ENCODE measurements around the gene GLCCI1. TPM values are rescaled to one million over a fixed set of nuclear protein-coding genes. Genes with fewer than 3 reads are reported as not detected.

The GLCCI1 gene
- total RNA-seq, 1 experiment from 2014 or later: 12.9 TPM

DNA sequence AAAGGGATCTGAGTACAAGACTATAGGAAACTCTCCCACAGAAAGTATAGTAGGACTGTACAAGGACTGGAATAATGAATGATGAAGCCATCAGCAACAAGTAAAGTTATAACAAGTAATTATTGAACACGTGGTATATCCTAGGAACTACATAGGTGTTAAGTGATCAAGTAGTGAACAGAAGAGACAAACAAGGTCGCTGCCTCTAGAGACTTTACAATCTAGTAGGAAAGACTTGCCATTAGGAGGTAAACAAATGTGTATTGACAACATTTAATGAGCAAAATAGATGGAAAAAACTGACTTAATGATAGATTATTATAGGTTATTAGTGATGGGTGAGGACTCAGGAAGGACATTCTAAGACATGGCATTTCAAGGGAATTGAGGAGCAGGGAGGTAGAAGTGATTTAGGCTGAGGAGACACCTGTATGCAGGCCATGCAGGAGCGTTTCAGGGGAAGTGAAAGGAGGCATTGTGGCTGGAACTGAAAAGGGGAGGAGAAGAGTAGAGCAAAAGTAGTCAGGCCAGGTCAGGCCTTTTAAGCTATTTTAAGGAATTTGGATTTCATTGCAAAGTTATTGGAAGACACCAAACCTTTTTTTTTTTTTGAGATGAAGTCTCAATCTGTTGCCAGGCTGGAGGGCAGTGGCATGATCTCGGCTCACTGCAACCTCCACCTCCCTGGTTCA is 8.5 kb upstream of the GLCCI1 start:
- no peak overlapping the region for H3K4me3 Mint-ChIP-seq (ENCODE audit: low read depth, unreplicated experiment)
- BruUV-seq (replicated peaks): no TSS peak
- intact Hi-C loops (cut with micrococcal nuclease; ENCODE audit: unreplicated experiment): no loop called here
- no peak for DNase-seq
- no peaks in the 10 kb centered on the region for H3K9me3 Mint-ChIP-seq (ENCODE audit: low read depth, unreplicated experiment)
- no peaks in the 10 kb centered on the region for H3K36me3 Mint-ChIP-seq (ENCODE audit: insufficient read depth, unreplicated experiment)
- H3K27me3 Mint-ChIP-seq (ENCODE audit: unreplicated experiment): no peaks in the 10 kb centered on the region
- peaks cover 12% of the 10 kb centered on the region for H3K4me1 Mint-ChIP-seq (ENCODE audit: low read depth, unreplicated experiment)
- TF ChIP-seq, protein P1, sequence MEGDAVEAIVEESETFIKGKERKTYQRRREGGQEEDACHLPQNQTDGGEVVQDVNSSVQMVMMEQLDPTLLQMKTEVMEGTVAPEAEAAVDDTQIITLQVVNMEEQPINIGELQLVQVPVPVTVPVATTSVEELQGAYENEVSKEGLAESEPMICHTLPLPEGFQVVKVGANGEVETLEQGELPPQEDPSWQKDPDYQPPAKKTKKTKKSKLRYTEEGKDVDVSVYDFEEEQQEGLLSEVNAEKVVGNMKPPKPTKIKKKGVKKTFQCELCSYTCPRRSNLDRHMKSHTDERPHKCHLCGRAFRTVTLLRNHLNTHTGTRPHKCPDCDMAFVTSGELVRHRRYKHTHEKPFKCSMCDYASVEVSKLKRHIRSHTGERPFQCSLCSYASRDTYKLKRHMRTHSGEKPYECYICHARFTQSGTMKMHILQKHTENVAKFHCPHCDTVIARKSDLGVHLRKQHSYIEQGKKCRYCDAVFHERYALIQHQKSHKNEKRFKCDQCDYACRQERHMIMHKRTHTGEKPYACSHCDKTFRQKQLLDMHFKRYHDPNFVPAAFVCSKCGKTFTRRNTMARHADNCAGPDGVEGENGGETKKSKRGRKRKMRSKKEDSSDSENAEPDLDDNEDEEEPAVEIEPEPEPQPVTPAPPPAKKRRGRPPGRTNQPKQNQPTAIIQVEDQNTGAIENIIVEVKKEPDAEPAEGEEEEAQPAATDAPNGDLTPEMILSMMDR (IDR thresholded peaks at IDR 0.05; ENCODE audit: unreplicated experiment): no peak
- H3K27ac Mint-ChIP-seq (ENCODE audit: unreplicated experiment): no peak overlapping the region
- CTCF ChIA-PET: no interaction called here

DNA sequence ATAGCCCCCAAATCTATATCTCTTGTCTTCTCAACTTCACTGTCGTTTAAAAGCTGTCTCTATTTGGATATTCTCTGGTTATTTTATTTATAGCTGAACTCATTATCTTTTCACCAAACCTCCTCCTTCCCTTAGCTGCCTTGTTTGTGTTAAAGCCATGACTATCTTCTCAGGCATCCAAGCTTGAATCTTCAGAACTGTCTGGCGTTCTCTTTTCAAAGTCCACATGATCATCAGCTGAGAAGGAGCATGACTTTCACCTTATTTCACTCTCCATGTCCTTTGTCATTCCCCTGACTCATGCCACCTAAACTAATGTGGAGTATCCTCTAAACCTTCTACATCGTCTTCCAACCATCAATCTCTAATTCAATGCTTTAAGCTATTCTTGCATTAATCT is 5.7 kb upstream of the GLCCI1 start:
- intact Hi-C loops (cut with micrococcal nuclease; ENCODE audit: unreplicated experiment): no loop called here
- H3K4me3 Mint-ChIP-seq (ENCODE audit: low read depth, unreplicated experiment): no peak overlapping the region
- no TSS peak for BruUV-seq (replicated peaks)
- CTCF ChIA-PET: no interaction called here
- no peak for DNase-seq
- H3K9me3 Mint-ChIP-seq (ENCODE audit: low read depth, unreplicated experiment): no peaks in the 10 kb centered on the region
- H3K27ac Mint-ChIP-seq (ENCODE audit: unreplicated experiment): no peak overlapping the region
- H3K27me3 Mint-ChIP-seq (ENCODE audit: unreplicated experiment): no peaks in the 10 kb centered on the region
- H3K36me3 Mint-ChIP-seq (ENCODE audit: insufficient read depth, unreplicated experiment): no peaks in the 10 kb centered on the region
- TF ChIP-seq, protein P1 (IDR thresholded peaks at IDR 0.05; ENCODE audit: unreplicated experiment): no peak
- H3K4me1 Mint-ChIP-seq (ENCODE audit: low read depth, unreplicated experiment): no peaks in the 10 kb centered on the region

DNA sequence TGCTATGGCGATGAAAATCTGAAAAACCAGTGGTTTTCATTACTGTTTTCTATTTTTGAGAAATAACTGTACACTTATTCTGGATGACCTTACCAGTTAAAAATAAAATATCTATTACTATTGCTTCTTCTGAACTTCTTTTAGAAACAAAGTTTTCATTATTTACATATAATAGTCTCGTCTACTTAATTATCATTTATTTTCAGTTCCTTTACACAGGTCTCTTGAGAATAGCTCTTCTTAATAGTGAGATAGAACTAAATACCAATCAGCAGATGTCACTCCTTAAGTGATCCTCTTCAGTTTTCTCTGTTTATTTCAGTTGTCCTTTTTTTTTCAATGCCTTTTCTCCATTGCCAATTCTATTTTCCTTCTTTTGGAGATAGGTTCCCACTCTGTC is 4.3 kb upstream of the GLCCI1 start:
- intact Hi-C loops (cut with micrococcal nuclease; ENCODE audit: unreplicated experiment): no loop called here
- BruUV-seq (replicated peaks): no TSS peak
- no peak overlapping the region for H3K4me3 Mint-ChIP-seq (ENCODE audit: low read depth, unreplicated experiment)
- H3K27ac Mint-ChIP-seq (ENCODE audit: unreplicated experiment): no peak overlapping the region
- H3K27me3 Mint-ChIP-seq (ENCODE audit: unreplicated experiment): no peaks in the 10 kb centered on the region
- no peak for DNase-seq
- no peaks in the 10 kb centered on the region for H3K4me1 Mint-ChIP-seq (ENCODE audit: low read depth, unreplicated experiment)
- H3K36me3 Mint-ChIP-seq (ENCODE audit: insufficient read depth, unreplicated experiment): no peaks in the 10 kb centered on the region
- H3K9me3 Mint-ChIP-seq (ENCODE audit: low read depth, unreplicated experiment): no peaks in the 10 kb centered on the region
- CTCF ChIA-PET: interaction anchor here (0.7 kb wide), 1 partner anchor 39 kb away, joined by 3 read pairs; no protein-coding TSS in a partner anchor
- TF ChIP-seq, protein P1 (IDR thresholded peaks at IDR 0.05; ENCODE audit: unreplicated experiment): no peak

DNA sequence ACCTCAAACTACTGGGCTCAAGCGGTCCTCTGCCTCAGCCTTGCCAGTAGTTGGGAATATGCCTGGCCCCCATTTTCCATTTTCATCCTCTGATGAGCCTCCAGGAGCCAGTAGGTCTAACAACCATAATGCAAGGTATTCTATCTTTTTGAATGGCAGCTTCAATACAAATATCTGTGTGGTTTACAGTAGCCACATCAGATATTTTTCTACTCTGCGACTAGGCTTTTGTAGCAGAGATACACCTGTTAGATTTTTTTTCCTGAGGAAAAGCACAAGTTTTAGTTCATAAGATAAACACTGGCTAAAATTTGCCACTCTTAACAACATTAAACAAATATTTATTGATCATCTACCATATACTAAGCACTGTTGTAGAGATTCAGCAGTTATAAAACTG is 3.9 kb upstream of the GLCCI1 start:
- no peaks in the 10 kb centered on the region for H3K36me3 Mint-ChIP-seq (ENCODE audit: insufficient read depth, unreplicated experiment)

More for the DNA sequence above, 3.9 kb upstream of the GLCCI1 start:
- TF ChIP-seq, protein P1 (IDR thresholded peaks at IDR 0.05; ENCODE audit: unreplicated experiment): no peak
- no peaks in the 10 kb centered on the region for H3K27me3 Mint-ChIP-seq (ENCODE audit: unreplicated experiment)
- no peak overlapping the region for H3K4me3 Mint-ChIP-seq (ENCODE audit: low read depth, unreplicated experiment)
- no peaks in the 10 kb centered on the region for H3K9me3 Mint-ChIP-seq (ENCODE audit: low read depth, unreplicated experiment)
- H3K4me1 Mint-ChIP-seq (ENCODE audit: low read depth, unreplicated experiment): no peaks in the 10 kb centered on the region
- CTCF ChIA-PET: interaction anchor here (0.7 kb wide), 1 partner anchor 40 kb away, joined by 3 read pairs; no protein-coding TSS in a partner anchor
- DNase-seq: no peak
- intact Hi-C loops (cut with micrococcal nuclease; ENCODE audit: unreplicated experiment): no loop called here
- no peak overlapping the region for H3K27ac Mint-ChIP-seq (ENCODE audit: unreplicated experiment)
- no TSS peak for BruUV-seq (replicated peaks)

All from Calu3 (cell line).